ENCODE measurements around the gene FAM111B. TPM values are rescaled to one million over a fixed set of nuclear protein-coding genes. Genes with fewer than 3 reads are reported as not detected.
"Not testable (repeated sequence)": the region's sequence is repeated elsewhere in the genome, so short reads cannot be mapped to it uniquely, and the experiment has no call there.

The FAM111B gene
- total RNA-seq, 1 experiment from 2014 or later: 50.1 TPM

GRCh38 chr11:59097113-59097708 is 9.8 kb upstream of the FAM111B start:
- DNase-seq (ENCODE audit: low spot score): peak; percentile 78
- no peaks in the 10 kb centered on the region for H3K9me3 ChIP-seq (ENCODE audit: low read depth, low read length, poor library complexity, severe bottlenecking)
- TF ChIP-seq, protein P1, sequence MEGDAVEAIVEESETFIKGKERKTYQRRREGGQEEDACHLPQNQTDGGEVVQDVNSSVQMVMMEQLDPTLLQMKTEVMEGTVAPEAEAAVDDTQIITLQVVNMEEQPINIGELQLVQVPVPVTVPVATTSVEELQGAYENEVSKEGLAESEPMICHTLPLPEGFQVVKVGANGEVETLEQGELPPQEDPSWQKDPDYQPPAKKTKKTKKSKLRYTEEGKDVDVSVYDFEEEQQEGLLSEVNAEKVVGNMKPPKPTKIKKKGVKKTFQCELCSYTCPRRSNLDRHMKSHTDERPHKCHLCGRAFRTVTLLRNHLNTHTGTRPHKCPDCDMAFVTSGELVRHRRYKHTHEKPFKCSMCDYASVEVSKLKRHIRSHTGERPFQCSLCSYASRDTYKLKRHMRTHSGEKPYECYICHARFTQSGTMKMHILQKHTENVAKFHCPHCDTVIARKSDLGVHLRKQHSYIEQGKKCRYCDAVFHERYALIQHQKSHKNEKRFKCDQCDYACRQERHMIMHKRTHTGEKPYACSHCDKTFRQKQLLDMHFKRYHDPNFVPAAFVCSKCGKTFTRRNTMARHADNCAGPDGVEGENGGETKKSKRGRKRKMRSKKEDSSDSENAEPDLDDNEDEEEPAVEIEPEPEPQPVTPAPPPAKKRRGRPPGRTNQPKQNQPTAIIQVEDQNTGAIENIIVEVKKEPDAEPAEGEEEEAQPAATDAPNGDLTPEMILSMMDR (conservative IDR thresholded peaks at IDR 0.05; ENCODE audit: low read depth, low read length): peak; percentile 72
- no peak for TF ChIP-seq EZH2 (IDR thresholded peaks at IDR 0.05; ENCODE audit: borderline replicate concordance, low read depth, low read length, poor library complexity, severe bottlenecking)
- ChIA-PET CTCF (interaction anchor here (1.0 to 1.4 kb wide), 3 partner anchors 39 to 61 kb away, joined by 3 to 14 read pairs (median 4); no protein-coding TSS in a partner anchor), POLR2A (ENCODE audit: low non-redundant PET) (no interaction called here)
- intact Hi-C loops (cut with micrococcal nuclease; ENCODE audit: unreplicated experiment): loop anchor here (1.0 to 2.0 kb wide), 2 partner anchors 39 to 62 kb away; no protein-coding TSS in a partner anchor
- H3K36me3 ChIP-seq (ENCODE audit: insufficient read depth, low read length, poor library complexity, severe bottlenecking): no peaks in the 10 kb centered on the region
- no peaks in the 10 kb centered on the region for H3K4me1 ChIP-seq (ENCODE audit: insufficient read depth, low read length, poor library complexity, severe bottlenecking)
- no peak overlapping the region for H3K27ac ChIP-seq (ENCODE audit: low read depth, low read length, poor library complexity, severe bottlenecking)
- no TSS peak for BruUV-seq (replicated peaks)
- H3K4me3 ChIP-seq (ENCODE audit: low read depth, low read length, poor library complexity, severe bottlenecking): no peak overlapping the region
- H3K27me3 ChIP-seq (replicated peaks; ENCODE audit: insufficient read depth, low read depth, low read length, poor library complexity): peaks cover 24% of the 10 kb centered on the region

- DNase-seq (ENCODE audit: low spot score); H3K4me1 ChIP-seq (ENCODE audit: insufficient read depth, low read length, poor library complexity, severe bottlenecking); POLR2A ChIA-PET (ENCODE audit: low non-redundant PET); H3K27ac ChIP-seq (ENCODE audit: low read depth, low read length, poor library complexity, severe bottlenecking); H3K4me3 ChIP-seq (ENCODE audit: low read depth, low read length, poor library complexity, severe bottlenecking); BruUV-seq (replicated peaks); H3K9me3 ChIP-seq (ENCODE audit: low read depth, low read length, poor library complexity, severe bottlenecking); H3K36me3 ChIP-seq (ENCODE audit: insufficient read depth, low read length, poor library complexity, severe bottlenecking): not testable (repeated sequence)
- intact Hi-C loops (cut with micrococcal nuclease; ENCODE audit: unreplicated experiment): loop anchor here (1.0 to 2.0 kb wide), 2 partner anchors 38 to 61 kb away; no protein-coding TSS in a partner anchor
- peaks cover 19% of the 10 kb centered on the region for H3K27me3 ChIP-seq (replicated peaks; ENCODE audit: insufficient read depth, low read depth, low read length, poor library complexity)
- CTCF ChIA-PET: interaction anchor here (1.1 to 1.4 kb wide), 2 partner anchors 38 to 60 kb away, joined by 4 to 14 read pairs; no protein-coding TSS in a partner anchor
These were observed 9.1 kb upstream of the FAM111B start for GRCh38 chr11:59097938-59098337.

GRCh38 chr11:59102259-59102765 is 4.7 kb upstream of the FAM111B start:
- ChIA-PET POLR2A (ENCODE audit: low non-redundant PET) (no interaction called here), CTCF (interaction anchor here (0.7 kb wide), 1 partner anchor 35 kb away, joined by 3 read pairs; no protein-coding TSS in a partner anchor)
- Histone ChIP-seq H3K27ac (ENCODE audit: low read depth, low read length, poor library complexity, severe bottlenecking) (no peak overlapping the region), H3K4me3 (ENCODE audit: low read depth, low read length, poor library complexity, severe bottlenecking) (no peak overlapping the region), H3K9me3 (ENCODE audit: low read depth, low read length, poor library complexity, severe bottlenecking) (no peaks in the 10 kb centered on the region), H3K36me3 (ENCODE audit: insufficient read depth, low read length, poor library complexity, severe bottlenecking) (no peaks in the 10 kb centered on the region), H3K27me3 (replicated peaks; ENCODE audit: insufficient read depth, low read depth, low read length, poor library complexity) (peaks cover 19% of the 10 kb centered on the region), H3K4me1 (ENCODE audit: insufficient read depth, low read length, poor library complexity, severe bottlenecking) (peaks cover 6% of the 10 kb centered on the region)
- TF ChIP-seq, protein P1 (conservative IDR thresholded peaks at IDR 0.05; ENCODE audit: low read depth, low read length): 0 out of 2 replicates have a peak, but pooled peaks have one; percentile 22
- TF ChIP-seq EZH2 (IDR thresholded peaks at IDR 0.05; ENCODE audit: borderline replicate concordance, low read depth, low read length, poor library complexity, severe bottlenecking): no peak
- intact Hi-C loops (cut with micrococcal nuclease; ENCODE audit: unreplicated experiment): no loop called here
- BruUV-seq (replicated peaks): no TSS peak
- DNase-seq (ENCODE audit: low spot score): peak; percentile 48

GRCh38 chr11:59107721-59108120 is 684 bp downstream of the FAM111B start:
- Histone ChIP-seq H3K36me3 (ENCODE audit: insufficient read depth, low read length, poor library complexity, severe bottlenecking) (peaks cover 34% of the 10 kb centered on the region), H3K4me3 (ENCODE audit: low read depth, low read length, poor library complexity, severe bottlenecking) (peak overlapping the region; percentile 65)
- DNase-seq (ENCODE audit: low spot score): peak; percentile 18
- BruUV-seq (replicated peaks); H3K4me1 ChIP-seq (ENCODE audit: insufficient read depth, low read length, poor library complexity, severe bottlenecking); H3K9me3 ChIP-seq (ENCODE audit: low read depth, low read length, poor library complexity, severe bottlenecking); intact Hi-C loops (cut with micrococcal nuclease; ENCODE audit: unreplicated experiment); H3K27ac ChIP-seq (ENCODE audit: low read depth, low read length, poor library complexity, severe bottlenecking); H3K27me3 ChIP-seq (replicated peaks; ENCODE audit: insufficient read depth, low read depth, low read length, poor library complexity): not testable (repeated sequence)
- ChIA-PET POLR2A (ENCODE audit: low non-redundant PET) (interaction anchor here (0.6 kb wide), 1 partner anchor 37 kb away, joined by 3 read pairs; no protein-coding TSS in a partner anchor), CTCF (interaction anchor here (0.6 kb wide), 1 partner anchor 1736 kb away, joined by 3 read pairs; no protein-coding TSS in a partner anchor)

Measured in A673 (cell line).